NCI-H1436 (cell line): ENCODE measurements around the gene GRM5.

Experiments
- DNase-seq: peaks from one replicate; lab custom pipeline; 2025; lab: John Stamatoyannopoulos, UW

Gene GRM5

DNA sequence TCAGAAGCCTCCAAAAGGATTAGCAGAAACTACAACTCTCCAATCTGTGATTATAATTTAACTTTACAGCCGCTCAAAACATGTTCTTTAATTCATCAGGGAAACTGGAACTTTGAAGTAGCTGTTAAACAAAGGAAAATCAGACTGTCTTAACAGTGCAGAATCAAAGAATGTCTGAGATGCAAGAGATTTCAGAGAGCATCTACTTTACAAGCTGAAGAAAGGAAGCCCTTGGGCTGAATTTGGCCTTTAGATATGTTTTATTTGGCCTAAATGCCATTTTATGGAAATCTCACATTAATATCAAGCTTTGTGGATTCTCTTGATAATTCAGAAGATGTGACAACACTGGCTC lies 446.7 kb downstream of the GRM5 start:
- DNase-seq: no peak

GRCh38 chr11:88618327-88619070 lies 447.3 kb downstream of the GRM5 start:
- DNase-seq: no peak

DNA sequence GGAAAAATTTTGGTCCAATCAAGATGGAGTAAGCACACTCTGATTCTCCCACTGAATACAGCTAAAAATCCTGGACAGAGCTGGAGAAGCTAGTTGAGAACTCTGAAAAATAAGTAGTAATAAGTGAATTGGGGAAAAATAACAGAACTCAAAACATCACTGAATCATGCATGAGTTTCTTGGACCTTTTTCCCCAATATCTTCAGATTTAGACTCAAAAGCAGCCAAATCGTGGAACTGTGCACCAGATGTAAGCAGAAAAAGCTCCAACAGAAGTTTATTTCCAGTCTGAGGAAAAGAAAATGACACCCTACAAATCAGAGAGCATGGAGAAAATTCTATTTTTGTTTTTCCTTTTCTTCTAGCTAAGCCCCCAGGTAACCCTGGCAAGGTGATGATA lies 448.6 kb downstream of the GRM5 start:
- no peak for DNase-seq

- DNase-seq: no peak
Measured at GRCh38 chr11:88604260-88604659, 461.5 kb downstream of the GRM5 start.

GRCh38 chr11:88603091-88603867 lies 462.5 kb downstream of the GRM5 start:
- DNase-seq: no peak

DNA sequence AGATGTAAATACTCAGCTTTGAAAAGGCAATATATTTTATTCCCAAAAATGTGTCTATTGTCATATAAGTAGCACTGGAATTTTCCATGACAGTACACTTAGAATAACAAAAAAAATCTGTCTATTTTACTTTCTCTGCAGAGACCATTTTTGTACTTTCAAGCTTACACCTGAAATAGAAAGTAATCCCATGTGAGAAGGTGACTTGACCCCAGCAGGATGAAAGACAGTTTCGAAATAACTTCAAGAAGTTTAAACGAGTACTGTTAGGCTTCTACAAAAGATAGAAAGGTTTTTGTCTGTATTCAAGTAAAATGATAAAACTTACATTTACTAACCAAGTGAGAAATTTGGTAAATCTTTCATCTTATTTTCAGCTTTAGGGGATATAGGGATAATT lies 468.4 kb downstream of the GRM5 start:
- no peak for DNase-seq

- DNase-seq: no peak
Measured at GRCh38 chr11:88596786-88597185, 469.0 kb downstream of the GRM5 start.

- DNase-seq: no peak
Measured at GRCh38 chr11:88594274-88594950, 471.4 kb downstream of the GRM5 start.

DNA sequence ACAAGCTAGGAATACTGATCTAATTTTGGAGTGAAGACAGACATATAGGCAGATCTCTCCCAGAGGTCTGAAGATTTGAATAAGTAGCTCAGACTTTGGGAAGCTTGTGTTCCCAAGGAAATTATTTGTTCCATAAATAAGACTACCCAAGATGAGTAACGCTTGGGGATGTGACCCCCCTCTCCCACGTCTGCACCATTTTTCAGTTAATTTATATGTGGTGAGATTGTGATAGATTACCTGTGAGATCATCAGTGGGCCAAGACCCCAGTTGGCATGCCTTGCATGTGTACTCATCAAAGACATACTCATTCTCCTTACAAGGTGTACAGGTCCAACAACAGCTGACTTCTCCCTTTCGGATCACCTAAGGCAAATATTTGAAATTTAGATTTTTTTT lies 475.4 kb downstream of the GRM5 start:
- no peak for DNase-seq

GRCh38 chr11:88583251-88583650 lies 482.5 kb downstream of the GRM5 start:
- no peak for DNase-seq

- no peak for DNase-seq
Measured at GRCh38 chr11:88579466-88579865, 486.3 kb downstream of the GRM5 start.

GRCh38 chr11:88576741-88577140 lies 489.0 kb downstream of the GRM5 start:
- DNase-seq: no peak

GRCh38 chr11:88575916-88576315 lies 489.9 kb downstream of the GRM5 start:
- DNase-seq: no peak

GRCh38 chr11:88569342-88569741 lies 496.4 kb downstream of the GRM5 start:
- DNase-seq: no peak

DNA sequence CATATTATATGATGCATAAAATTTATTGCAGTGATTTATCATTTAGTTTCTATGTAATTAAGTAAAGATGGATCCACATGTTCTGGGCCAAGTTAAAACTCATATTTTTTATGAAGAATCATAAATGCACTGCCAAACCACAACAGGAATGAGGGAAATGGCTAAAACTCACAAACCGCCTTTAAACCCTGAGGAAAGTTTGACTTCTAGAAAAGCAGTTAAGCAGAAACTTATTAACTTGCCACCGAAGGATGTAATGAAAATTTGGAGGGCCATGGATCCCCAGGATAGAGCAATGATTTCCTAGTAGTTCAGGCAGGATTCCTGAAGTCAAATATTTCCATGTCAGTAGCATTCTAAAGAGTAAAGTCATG lies 510.0 kb downstream of the GRM5 start:
- DNase-seq: no peak

- DNase-seq: no peak
Measured at GRCh38 chr11:88555018-88555828, 510.6 kb downstream of the GRM5 start.

DNA sequence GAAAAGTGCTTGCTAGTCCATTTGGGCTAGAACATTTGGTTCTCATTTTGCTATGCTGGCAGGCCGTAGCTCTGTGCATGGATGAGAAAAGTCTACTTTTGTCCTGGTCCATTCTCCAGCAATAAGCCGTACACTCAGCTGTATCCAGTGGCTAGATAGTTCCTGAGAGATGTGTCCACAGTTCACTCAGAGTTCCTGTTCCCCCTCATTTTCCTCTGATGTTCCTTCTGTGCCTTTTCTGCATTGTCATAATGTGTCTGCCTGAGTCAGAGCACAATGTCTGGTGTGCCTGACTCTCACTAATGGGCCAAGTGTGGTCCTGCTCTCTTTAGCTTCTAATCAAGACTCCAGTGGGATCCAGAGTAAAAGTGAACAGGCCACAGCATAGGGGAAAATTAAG lies 512.6 kb downstream of the GRM5 start:
- no peak for DNase-seq

GRCh38 chr11:88552379-88553062 lies 513.3 kb downstream of the GRM5 start:
- peak; percentile 8 for DNase-seq

DNA sequence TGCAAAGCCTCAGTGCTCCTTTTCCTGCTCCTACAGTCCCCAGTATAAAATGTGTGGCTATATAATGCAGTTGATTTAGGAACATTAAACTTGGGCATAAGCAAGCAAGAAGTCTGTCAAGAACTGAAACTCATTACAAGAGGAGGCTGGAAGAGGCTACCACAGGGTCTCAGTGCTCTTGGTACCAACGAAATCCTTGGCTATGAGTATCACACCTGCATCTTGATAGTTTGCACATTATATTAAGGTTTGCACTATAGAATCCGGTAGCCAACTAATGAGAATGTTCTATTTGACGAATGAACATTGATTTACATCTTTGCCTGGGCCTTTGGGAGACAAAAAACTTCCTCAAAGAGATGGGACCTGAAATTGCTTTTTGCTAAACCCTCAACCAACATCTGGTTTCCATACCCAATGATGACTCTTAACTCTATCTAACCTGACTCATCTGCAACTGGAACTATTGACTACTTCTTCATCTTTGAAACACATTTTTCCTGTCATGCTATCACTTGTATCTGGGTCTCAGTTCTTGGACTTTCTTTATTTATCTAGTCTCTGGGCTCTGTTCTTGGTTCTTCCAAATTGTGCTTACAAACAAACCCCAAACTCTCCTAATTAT lies 521.0 kb downstream of the GRM5 start:
- DNase-seq: no peak

DNA sequence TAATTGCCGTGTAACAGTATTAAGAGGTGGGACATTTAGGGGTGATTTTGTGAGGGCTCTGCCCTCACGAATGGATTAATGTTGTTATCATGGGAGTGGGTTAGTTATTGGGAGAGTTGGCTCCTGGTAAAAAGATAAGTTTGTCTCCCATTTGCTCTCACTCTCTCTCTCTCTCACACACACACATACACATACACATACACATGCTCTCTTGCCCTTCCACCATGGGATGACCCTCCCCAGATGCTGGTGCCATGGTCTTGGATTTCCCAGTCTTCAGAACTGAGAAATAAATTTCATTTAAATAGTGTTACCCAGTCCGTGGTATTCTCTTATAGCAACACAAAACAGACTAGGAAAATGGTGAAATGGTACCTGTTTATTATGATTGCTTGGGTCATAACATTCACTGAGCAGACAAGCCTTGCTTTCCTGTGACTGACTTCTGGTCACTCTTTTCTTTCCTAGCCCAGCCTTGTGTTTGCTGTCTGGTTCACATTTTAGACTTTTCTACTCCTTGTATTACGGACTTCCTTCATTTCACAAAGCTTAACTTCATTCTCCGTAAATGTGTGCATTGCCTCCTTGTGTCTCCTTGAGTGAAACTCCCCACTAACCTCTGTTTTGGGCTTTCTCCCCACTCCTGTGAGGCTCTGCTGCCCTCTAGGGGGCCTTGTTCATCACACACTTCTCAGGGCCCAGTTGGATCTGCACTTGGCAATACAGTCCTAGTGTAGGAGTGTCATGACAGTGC lies 521.7 kb downstream of the GRM5 start:
- DNase-seq: peak; percentile 46
